CD4-positive, alpha-beta T cell treated with Interleukin-6 for 4 hours (primary cell): Measurements from ENCODE around the gene SLC7A1.

Source experiments
- DNase-seq: peaks from one replicate; pipeline ENCODE4 v3.0.0-alpha.2; 2020; ENCODE audit warnings: mixed read lengths

Gene SLC7A1

GRCh38 chr13:29582171-29582570 lies 13.3 kb downstream of the SLC7A1 start:
- no peak for DNase-seq

DNA sequence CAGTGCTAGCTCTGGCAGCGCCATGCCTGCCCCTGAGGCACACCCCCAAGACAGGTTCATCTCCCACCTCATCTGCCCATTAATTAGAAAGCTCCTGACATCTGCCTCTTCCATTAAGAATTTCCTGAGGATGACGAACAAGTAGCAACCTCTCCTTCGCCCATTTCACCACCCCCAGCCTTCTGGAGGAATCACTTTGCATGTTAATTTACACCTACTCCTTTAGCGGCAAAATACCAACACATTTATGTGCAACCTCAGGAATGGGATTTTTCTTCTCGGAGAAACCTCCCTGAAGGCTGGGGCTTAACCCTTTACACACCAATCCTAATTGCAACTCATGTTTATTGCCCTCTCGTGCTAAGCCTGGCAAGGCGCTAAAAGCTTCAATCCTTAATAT lies 13.8 kb downstream of the SLC7A1 start:
- DNase-seq, result no peak

- DNase-seq, result no peak
Observed at GRCh38 chr13:29579094-29579493, 16.4 kb downstream of the SLC7A1 start.

- DNase-seq, result no peak
Observed at GRCh38 chr13:29578300-29579085, 17.0 kb downstream of the SLC7A1 start.

- no peak for DNase-seq
Observed at GRCh38 chr13:29577136-29578051, 18.1 kb downstream of the SLC7A1 start.

- DNase-seq, result no peak
Observed at GRCh38 chr13:29576581-29576980, 18.9 kb downstream of the SLC7A1 start.

DNA sequence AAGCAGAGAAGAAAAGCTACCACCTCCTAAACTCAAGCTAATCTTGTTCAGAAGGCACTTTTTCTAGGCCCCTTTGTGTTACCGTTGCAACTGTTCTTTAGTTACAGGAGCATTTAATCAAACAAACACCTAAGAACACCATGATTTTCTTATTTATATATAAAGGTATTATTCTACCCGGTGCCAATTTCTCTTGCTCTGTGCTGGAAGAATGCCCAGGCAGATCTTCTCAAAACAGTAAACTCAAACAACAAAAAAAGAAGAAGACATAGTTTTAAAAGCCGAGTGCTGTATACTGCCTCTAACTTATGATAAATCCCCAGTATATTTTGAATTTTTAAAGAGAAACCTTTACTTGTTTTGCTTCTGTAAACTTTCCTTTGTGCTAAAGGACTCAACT lies 20.4 kb downstream of the SLC7A1 start:
- no peak for DNase-seq

DNA sequence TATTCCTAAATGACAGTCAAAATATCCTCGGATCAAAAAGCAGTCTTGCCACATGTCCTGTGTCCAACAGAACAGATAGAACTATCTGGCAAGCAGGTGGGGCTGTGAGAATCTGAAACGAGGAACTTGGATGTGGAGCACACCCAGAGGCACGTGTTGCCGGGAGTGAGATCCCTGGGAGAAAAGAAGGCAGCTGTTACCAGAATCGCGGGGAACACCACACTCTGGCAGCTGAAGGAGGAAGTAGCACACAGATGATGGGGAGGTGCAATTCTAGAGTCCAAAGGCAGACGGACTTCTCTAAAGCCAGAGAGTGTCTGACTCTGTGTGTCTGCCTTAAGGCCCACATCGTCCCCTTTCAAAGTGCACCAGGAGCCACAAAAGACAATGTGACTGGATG lies 22.3 kb downstream of the SLC7A1 start:
- no peak for DNase-seq

DNA sequence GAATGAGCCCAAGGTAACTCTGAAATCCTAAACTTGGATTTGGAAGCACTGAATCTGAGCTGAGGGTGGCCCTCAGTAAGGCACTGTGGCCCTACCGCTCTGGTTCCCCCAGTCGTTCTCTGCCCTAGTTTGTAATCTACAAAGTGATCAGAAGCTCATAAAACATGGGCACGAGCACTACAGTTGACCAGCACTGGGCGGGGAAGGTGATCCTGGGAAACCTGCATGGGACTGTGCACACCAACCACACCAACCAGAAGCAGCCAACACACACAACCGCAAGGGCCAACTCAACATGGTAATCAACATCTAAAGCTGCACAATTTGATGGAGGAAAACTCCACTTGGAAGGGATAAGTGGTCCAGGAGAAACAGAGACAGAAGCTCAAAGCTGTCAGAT lies 22.9 kb downstream of the SLC7A1 start:
- DNase-seq, result no peak

GRCh38 chr13:29571876-29572570 lies 23.5 kb downstream of the SLC7A1 start:
- no peak for DNase-seq

GRCh38 chr13:29570051-29570654 lies 25.3 kb downstream of the SLC7A1 start:
- no peak for DNase-seq

DNA sequence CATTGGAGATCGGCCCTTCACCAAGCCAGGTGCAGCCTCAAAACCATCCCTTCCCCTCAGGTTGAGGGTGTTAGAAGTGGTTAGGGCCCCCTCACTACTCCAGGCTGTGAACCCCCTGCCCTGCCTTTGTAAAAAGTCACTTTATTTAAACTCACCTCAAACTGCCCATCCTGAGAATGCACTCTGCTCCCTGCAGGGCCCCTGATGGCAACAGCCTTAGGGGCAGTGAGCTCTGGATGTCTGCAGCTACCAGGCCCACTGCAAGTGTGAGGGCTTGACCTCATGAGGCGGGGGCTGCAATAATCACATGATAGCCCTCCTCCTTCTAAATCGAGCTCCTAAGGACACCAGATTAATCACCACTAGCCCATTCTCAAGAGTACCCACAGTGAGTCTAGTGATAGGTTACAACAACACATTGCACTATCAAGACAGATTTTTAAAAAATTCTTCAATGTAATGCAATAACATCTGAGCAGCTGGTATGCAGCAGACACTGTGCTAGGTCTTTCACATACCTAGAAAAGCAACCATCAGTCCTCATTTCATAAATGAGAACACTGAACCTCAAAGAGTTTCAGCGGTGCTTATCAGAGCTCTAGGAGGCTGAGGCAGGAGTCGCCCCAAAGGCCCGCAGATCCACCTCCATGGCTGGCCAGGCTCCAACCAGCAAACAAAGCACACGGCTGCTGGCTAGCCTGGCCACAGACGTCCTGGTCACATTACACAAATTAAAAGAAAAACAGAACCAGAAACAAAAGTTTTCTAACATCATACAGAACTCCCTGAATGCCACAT lies 26.0 kb downstream of the SLC7A1 start:
- no peak for DNase-seq

DNA sequence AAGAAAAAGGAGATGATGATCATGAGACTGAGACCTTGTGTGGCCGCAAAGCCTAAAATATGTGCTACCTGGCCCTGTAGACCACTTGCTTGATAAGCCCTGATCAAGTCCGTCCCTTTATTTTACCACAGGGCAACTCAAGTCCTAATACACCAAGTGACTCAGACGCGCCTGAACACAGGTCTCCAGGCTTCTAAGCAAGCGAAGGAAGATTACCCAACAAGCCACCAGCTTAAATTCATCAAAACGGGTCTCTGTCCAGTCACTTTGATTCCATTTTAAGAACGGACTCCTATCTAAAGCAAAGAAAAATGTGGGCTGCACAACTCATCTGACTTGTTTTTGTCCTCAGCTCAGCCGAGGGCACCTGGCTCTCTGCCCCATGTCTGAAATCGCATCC lies 26.8 kb downstream of the SLC7A1 start:
- DNase-seq, result no peak

DNA sequence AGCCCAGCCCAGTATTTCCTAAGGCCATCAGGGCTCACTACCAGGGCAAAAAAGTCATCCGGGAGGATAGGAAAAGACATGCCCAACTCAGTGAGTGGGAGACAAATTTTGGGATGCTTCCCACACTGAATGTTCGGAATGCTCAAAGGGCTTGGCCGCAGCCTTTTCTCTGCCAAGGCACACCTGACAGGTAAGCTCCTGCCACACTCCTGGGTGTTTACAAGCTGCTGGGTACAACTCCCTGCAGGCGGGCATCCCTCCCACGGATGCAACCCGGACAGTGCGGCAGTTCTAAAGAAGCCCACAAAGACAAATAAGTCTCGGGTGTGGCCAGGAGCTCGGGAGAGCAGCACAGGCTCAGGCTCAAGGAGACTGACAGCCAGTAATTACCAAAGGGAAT lies 28.1 kb downstream of the SLC7A1 start:
- no peak for DNase-seq

- no peak for DNase-seq
Observed at GRCh38 chr13:29566206-29566605, 29.3 kb downstream of the SLC7A1 start.

DNA sequence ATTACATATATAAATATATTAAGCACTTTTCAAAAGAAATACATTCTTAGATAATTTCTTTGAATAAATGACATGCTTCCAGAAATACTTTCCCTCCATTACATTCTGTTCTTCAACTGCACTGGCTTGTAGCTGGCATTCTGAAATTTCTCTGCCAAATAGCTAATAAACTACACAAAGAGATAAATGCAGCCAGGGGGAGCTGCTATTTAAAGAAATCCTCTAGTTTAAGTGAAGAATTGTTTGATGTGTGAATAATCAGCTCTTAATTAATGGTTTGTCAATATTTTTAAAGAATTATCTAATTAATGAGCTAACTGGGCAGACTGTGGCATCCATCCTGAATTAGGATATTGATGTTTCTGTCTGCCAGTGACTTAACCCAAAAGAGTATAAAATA lies 30.7 kb downstream of the SLC7A1 start:
- DNase-seq, result no peak

DNA sequence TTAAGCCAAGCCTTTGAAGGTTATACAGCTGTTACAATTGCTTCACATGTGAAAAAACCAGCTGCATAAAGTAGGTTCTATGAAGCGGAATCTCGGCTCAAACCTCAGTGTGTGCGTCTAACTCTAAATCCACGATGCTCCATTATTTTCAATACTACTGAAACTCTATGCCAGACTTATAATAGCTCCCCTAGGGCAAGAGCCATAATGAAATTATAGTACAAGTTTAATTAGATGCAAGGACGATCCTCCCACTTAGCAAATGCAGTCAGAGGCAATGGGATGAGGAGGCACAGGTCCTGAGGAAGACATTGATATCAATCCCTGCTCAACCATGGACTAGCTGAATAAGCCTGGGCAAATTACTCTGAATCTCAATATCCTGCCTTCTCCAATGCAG lies 31.1 kb downstream of the SLC7A1 start:
- DNase-seq, result no peak

DNA sequence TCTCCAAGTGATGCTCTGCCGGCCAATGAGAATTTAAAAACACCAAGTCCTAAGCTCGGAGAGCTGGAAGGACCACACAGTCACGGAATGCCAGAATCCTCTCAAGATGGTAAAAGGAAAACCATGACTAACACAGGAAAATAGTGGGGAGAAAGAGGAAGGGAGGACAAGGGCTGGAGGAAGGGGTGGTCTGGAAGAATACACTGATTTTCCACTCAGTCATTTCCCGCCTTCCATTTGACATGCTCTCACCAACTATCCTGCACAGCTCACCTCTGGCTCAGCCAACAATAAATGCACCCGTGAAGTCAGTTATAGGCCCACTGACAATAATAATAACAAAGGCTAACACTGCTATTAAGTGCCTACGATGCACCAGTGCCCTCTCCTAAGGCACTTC lies 31.5 kb downstream of the SLC7A1 start:
- DNase-seq, result no peak

GRCh38 chr13:29562786-29563438 lies 32.6 kb downstream of the SLC7A1 start:
- no peak for DNase-seq

DNA sequence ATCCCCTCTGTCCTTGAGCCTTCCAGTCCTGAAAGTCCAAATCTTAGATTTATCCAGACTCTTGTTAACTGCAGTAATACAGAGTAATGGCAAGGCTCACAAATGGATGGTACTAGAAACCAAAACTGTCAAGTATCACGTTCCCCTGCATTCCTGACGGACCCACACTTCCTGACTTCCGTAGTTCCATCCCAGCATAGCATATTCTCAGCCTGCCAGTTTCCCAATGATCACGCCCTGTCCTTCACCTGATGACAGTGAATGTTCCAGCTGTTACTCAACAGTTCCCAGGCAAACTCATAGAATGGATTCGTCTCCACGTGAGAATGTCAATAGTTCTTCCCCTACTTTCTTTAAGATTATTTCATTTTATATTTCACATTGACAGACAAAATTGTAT lies 33.6 kb downstream of the SLC7A1 start:
- DNase-seq, result no peak

DNA sequence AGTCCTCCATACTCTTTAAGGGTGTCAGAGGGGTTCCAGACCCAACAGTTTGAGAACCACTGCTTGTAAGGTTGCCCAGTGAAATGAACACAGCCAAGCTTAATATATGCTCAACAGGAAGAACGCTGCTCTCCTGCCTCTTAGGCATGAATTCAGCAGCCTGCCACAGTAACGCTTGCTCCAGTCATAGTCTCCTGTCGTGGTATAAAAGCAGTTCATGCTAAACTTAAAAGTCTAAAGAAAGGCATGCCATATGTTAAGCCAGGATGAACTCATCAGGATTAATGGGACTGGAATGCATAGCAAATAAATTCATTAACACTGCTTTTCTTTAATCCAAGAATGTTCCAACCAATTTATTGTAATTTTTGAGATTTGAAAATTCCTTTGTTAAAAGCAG lies 38.7 kb downstream of the SLC7A1 start:
- DNase-seq, result no peak

- no peak for DNase-seq
Observed at GRCh38 chr13:29551214-29551613, 44.3 kb downstream of the SLC7A1 start.
